Brain microvascular endothelial cell (primary cell): ENCODE data around the gene PCDH7.

ENCODE experiments used
- DNase-seq: peaks from one replicate; pipeline ENCODE4 v3.0.0-alpha.2; 2020
- H3K27ac ChIP-seq: fragments of 250-450 bp; sonication (Bioruptor Pico); 2 replicates; pipeline ENCODE4 v1.5.1; 2020; ENCODE audit warnings: mild to moderate bottlenecking, moderate library complexity
- H3K27me3 ChIP-seq: fragments of 250-450 bp; sonication (Bioruptor Pico); replicated peaks from 2 replicates; pipeline ENCODE4 v1.5.1; 2020; ENCODE audit warnings: mild to moderate bottlenecking
- H3K36me3 ChIP-seq: fragments of 250-450 bp; sonication (Bioruptor Pico); replicated peaks from 2 replicates; pipeline ENCODE4 v1.5.1; 2020; ENCODE audit warnings: mild to moderate bottlenecking
- H3K4me3 ChIP-seq: 2 replicates; pipeline ENCODE4 v1.5.1; 2011; ENCODE audit warnings: low read depth, mild to moderate bottlenecking, control low read depth, low read length, moderate library complexity
- in situ Hi-C: cut with HindIII; loops from 2 replicates; pipeline ENCODE4 v1.10.0; 2017; ENCODE audit warnings: low sequenced_read_pairs, low pct_ligation_motif_present
- TF ChIP-seq, protein P1 (sequence below): IDR thresholded peaks from 2 replicates; pipeline ENCODE4 v1.5.1; 2011; ENCODE audit warnings: low read depth, mild to moderate bottlenecking, moderate library complexity, low read length, control low read depth, inconsistent platforms; ENCODE audit errors: missing control alignments

Gene PCDH7

GRCh38 chr4:30768277-30768676 is 48.1 kb downstream of the PCDH7 start:
- no peak for DNase-seq
- no peaks in the 10 kb centered on the region for H3K27me3 ChIP-seq
- no peak overlapping the region for H3K27ac ChIP-seq
- no peaks in the 10 kb centered on the region for H3K36me3 ChIP-seq
- TF ChIP-seq, protein P1, sequence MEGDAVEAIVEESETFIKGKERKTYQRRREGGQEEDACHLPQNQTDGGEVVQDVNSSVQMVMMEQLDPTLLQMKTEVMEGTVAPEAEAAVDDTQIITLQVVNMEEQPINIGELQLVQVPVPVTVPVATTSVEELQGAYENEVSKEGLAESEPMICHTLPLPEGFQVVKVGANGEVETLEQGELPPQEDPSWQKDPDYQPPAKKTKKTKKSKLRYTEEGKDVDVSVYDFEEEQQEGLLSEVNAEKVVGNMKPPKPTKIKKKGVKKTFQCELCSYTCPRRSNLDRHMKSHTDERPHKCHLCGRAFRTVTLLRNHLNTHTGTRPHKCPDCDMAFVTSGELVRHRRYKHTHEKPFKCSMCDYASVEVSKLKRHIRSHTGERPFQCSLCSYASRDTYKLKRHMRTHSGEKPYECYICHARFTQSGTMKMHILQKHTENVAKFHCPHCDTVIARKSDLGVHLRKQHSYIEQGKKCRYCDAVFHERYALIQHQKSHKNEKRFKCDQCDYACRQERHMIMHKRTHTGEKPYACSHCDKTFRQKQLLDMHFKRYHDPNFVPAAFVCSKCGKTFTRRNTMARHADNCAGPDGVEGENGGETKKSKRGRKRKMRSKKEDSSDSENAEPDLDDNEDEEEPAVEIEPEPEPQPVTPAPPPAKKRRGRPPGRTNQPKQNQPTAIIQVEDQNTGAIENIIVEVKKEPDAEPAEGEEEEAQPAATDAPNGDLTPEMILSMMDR: no peak
- in situ Hi-C loops: no loop called here
- H3K4me3 ChIP-seq: no peak overlapping the region

DNA sequence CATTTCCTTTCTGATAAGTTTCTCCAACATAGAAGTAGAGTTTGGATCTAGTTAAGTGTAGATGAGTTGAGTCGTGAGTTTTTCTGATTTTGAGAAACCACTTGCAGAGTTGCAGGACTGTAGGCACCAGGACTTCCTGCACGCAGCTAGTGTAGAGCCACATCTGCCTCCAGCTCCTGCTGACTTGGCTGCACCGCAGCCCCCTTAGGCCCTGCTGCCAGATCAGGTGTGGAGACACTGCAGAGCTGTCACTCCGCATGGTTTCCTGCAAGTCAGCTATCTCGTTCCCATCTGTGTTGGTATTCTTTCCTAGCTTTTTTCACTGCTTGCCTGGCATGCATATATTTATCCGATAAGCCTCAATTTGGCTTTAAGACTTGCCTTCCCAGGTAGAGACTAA is 48.9 kb downstream of the PCDH7 start:
- H3K36me3 ChIP-seq: no peaks in the 10 kb centered on the region
- in situ Hi-C loops: no loop called here

GRCh38 chr4:30770049-30770549 is 49.9 kb downstream of the PCDH7 start:
- no peak for DNase-seq
- in situ Hi-C loops: no loop called here
- TF ChIP-seq, protein P1: no peak
- Histone ChIP-seq H3K36me3 (no peaks in the 10 kb centered on the region), H3K27me3 (no peaks in the 10 kb centered on the region), H3K27ac (no peak overlapping the region), H3K4me3 (no peak overlapping the region)

More for the DNA sequence above, 48.9 kb downstream of the PCDH7 start:
- Histone ChIP-seq H3K27ac (no peak overlapping the region), H3K27me3 (no peaks in the 10 kb centered on the region), H3K4me3 (no peak overlapping the region)
- DNase-seq: no peak
- TF ChIP-seq, protein P1: no peak

GRCh38 chr4:30770812-30771211 is 50.6 kb downstream of the PCDH7 start:
- H3K27ac ChIP-seq: no peak overlapping the region
- H3K36me3 ChIP-seq: no peaks in the 10 kb centered on the region
- TF ChIP-seq, protein P1: no peak
- in situ Hi-C loops: no loop called here
- no peaks in the 10 kb centered on the region for H3K27me3 ChIP-seq
- no peak for DNase-seq
- no peak overlapping the region for H3K4me3 ChIP-seq

DNA sequence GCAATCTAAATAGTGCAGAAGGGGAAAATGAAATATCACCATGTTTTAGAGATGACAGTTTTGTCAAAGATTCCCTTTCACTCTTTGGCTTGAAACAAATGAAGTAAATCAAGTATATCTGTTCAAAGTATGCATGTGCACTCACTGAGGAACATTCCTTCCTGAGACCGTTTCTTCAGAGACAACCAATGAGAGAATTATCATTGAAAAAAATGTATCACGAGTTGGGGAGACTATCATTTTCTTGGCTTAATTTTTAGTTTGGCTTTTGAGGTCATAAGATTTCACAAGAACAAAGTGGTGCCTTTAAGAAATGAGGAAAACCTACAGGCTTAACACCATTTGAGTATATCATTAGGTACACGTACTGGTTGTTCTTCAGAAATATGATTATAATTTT is 56.3 kb downstream of the PCDH7 start:
- no peaks in the 10 kb centered on the region for H3K27me3 ChIP-seq
- no peak overlapping the region for H3K4me3 ChIP-seq
- TF ChIP-seq, protein P1: no peak
- no peaks in the 10 kb centered on the region for H3K36me3 ChIP-seq
- in situ Hi-C loops: no loop called here
- no peak overlapping the region for H3K27ac ChIP-seq
- no peak for DNase-seq

GRCh38 chr4:30776921-30777415 is 56.8 kb downstream of the PCDH7 start:
- TF ChIP-seq, protein P1: no peak
- no peak for DNase-seq
- H3K4me3 ChIP-seq: no peak overlapping the region
- no peak overlapping the region for H3K27ac ChIP-seq
- in situ Hi-C loops: no loop called here
- no peaks in the 10 kb centered on the region for H3K27me3 ChIP-seq
- no peaks in the 10 kb centered on the region for H3K36me3 ChIP-seq
